Thoracic aorta (tissue), 2 donors: ENCODE measurements around the gene RBMS3. TPM values are rescaled to one million over a fixed set of nuclear protein-coding genes. Genes with fewer than 3 reads are reported as not detected.

Source experiments
- ATAC-seq: fragments of 150-250 bp; one replicate; pipeline ENCODE4 v1.8.0; 2017; ENCODE audit warnings: low read depth; ENCODE audit not compliant: insufficient number of reproducible peaks, low FRiP score
- DNase-seq: peaks from one replicate; pipeline ENCODE4 v3.0.0-alpha.2; 2020; ENCODE audit warnings: low spot score
- H3K27ac ChIP-seq, 2 donors: fragments of 200-600 bp; sonication (generic); 1 replicate in 1 of 2; 2 replicates in 1 of 2; pipeline ENCODE4 v1.5.1; 2016; ENCODE audit warnings: mild to moderate bottlenecking in 2 of 2, moderate library complexity in 2 of 2
- H3K27me3 ChIP-seq: fragments of 200-600 bp; sonication (generic); replicated peaks from 2 replicates; pipeline ENCODE4 v1.6.0; 2016; ENCODE audit warnings: mild to moderate bottlenecking; ENCODE audit not compliant: insufficient read depth
- H3K36me3 ChIP-seq: fragments of 200-600 bp; sonication (generic); one replicate; pipeline ENCODE4 v1.5.1; 2016
- H3K4me1 ChIP-seq, 2 donors: fragments of 200-600 bp; sonication (generic); 1 replicate in 1 of 2; 2 replicates in 1 of 2; pipeline versions ENCODE4 v1.5.1 to v1.6.0; 2016; ENCODE audit warnings: low read depth in 2 of 2, mild to moderate bottlenecking in 1 of 2; ENCODE audit not compliant: control insufficient read depth in 1 of 2
- H3K4me3 ChIP-seq: fragments of 200-600 bp; sonication (generic); 2 replicates; pipeline ENCODE4 v1.5.1; 2016; ENCODE audit warnings: mild to moderate bottlenecking
- H3K9me3 ChIP-seq: fragments of 200-600 bp; sonication (generic); 2 replicates; pipeline ENCODE4 v1.5.1; 2016
- CTCF ChIP-seq: fragments of 200-600 bp; sonication (generic); IDR thresholded peaks from one replicate; pipeline ENCODE4 v1.5.1; 2019; ENCODE audit warnings: antibody characterized with exemption
- total RNA-seq, 2 donors: library from RNA; depleted of rRNA; stranded (reverse); fragments of >200 nt; gene quantifications; one replicate each; pipeline versions ENCODE4 v1.1.0 to v1.2.3, GENCODE V29; 2016

The RBMS3 gene
- total RNA-seq, 2 donors from 2014 or later, result 149 to 186 TPM

DNA sequence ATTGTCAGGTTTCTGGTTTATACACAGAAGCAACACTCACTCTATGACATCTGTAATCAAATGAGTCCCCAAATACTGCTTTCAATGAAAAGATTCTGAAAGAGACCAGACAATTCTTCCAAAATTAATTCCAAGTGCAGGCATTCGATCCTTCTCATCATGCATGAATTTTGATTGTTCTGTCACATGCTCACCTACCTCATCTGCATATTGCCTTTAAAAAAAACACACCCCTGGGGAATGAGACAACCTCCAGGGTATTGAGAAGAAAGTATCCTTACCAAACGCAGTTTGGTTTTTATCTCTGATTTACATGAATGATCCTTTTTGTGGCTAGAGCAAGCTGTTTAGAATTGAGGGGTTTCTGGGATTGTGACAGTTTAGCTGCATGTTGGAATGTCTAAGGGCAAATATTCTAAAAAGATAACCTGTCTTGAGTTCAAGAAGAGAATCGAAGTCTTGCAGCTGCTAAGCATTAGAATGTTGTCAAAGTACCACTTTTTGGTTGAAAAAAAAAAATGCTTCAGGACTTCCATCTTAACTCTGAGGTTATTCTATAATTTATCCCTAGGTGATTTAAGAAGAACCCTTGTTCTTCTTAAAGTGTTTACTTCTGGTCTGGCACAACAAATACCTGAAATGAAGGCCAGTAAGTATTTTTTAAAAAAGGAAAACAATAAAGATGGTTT, 653.1 kb downstream of the RBMS3 start:
- H3K9me3 ChIP-seq, result no peaks in the 10 kb centered on the region
- no peak overlapping the region for H3K4me3 ChIP-seq
- ATAC-seq, result no peak

GRCh38 chr3:29934751-29935150, 653.9 kb downstream of the RBMS3 start:
- no peaks in the 10 kb centered on the region for H3K27me3 ChIP-seq
- no peak for TF ChIP-seq CTCF

More for the DNA sequence above, 653.1 kb downstream of the RBMS3 start:
- no peak overlapping the region for H3K27ac ChIP-seq
- DNase-seq, result no peak
- H3K27me3 ChIP-seq, result no peaks in the 10 kb centered on the region
- H3K36me3 ChIP-seq, result no peaks in the 10 kb centered on the region
- H3K4me1 ChIP-seq, result peaks cover 0 to 8% of the 10 kb centered on the region in 2 donors
- TF ChIP-seq CTCF, result no peak

DNA sequence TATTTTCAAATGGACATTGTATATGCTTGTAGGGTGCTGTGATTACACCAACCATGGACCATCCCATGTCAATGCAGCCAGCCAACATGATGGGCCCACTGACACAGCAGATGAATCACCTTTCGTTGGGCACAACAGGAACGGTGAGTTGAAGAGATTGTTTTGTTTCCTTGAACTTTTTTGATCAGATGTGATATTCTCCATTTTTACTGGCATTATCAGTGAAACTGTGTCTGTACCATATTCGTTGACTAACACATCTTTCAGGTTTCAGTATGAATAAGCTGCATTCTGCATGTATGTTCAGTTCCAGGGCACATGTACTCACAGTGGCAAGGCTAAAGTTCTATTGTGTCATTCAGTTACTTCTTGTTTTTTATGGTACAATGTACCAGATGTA, 655.2 kb downstream of the RBMS3 start:
- TF ChIP-seq CTCF, result no peak
- no peaks in the 10 kb centered on the region for H3K9me3 ChIP-seq
- no peaks in the 10 kb centered on the region for H3K36me3 ChIP-seq
- peaks cover 5 to 9% of the 10 kb centered on the region in 2 donors for H3K4me1 ChIP-seq
- no peak for ATAC-seq
- DNase-seq, result no peak
- H3K27me3 ChIP-seq, result no peaks in the 10 kb centered on the region
- H3K4me3 ChIP-seq, result no peak overlapping the region
- no peak overlapping the region for H3K27ac ChIP-seq

More at GRCh38 chr3:29934751-29935150, 653.9 kb downstream of the RBMS3 start:
- DNase-seq (no peak), ATAC-seq (no peak)
- H3K9me3 ChIP-seq, result no peaks in the 10 kb centered on the region
- peaks cover 0 to under 1% of the 10 kb centered on the region in 2 donors for H3K4me1 ChIP-seq
- no peak overlapping the region for H3K4me3 ChIP-seq
- no peak overlapping the region for H3K27ac ChIP-seq
- no peaks in the 10 kb centered on the region for H3K36me3 ChIP-seq

GRCh38 chr3:29936766-29937165, 655.9 kb downstream of the RBMS3 start:
- no peak for ATAC-seq
- no peak for TF ChIP-seq CTCF

GRCh38 chr3:29937185-29937584, 656.3 kb downstream of the RBMS3 start:
- ATAC-seq (no peak), DNase-seq (no peak)
- Histone ChIP-seq H3K27me3 (no peaks in the 10 kb centered on the region), H3K27ac (no peak overlapping the region), H3K36me3 (no peaks in the 10 kb centered on the region), H3K9me3 (no peaks in the 10 kb centered on the region), H3K4me3 (no peak overlapping the region), H3K4me1 (peaks cover 6 to 15% of the 10 kb centered on the region in 2 donors)
- TF ChIP-seq CTCF, result no peak

More at GRCh38 chr3:29936766-29937165, 655.9 kb downstream of the RBMS3 start:
- H3K27me3 ChIP-seq, result no peaks in the 10 kb centered on the region
- no peaks in the 10 kb centered on the region for H3K36me3 ChIP-seq
- H3K27ac ChIP-seq, result no peak overlapping the region
- DNase-seq, result no peak
- H3K9me3 ChIP-seq, result no peaks in the 10 kb centered on the region
- H3K4me1 ChIP-seq, result peaks cover 6 to 11% of the 10 kb centered on the region in 2 donors
- H3K4me3 ChIP-seq, result no peak overlapping the region
